Measurements from ENCODE around the gene NPTX1. TPM values are rescaled to one million over a fixed set of nuclear protein-coding genes. Genes with fewer than 3 reads are reported as not detected.

Gene NPTX1
- 1.5 and 4.9 TPM in 2 replicates for total RNA-seq

GRCh38 chr17:80475910-80476876, at the start of gene NPTX1:
Gene NPTX1 (minus strand): TSS chr17:80476607. CDS start chr17:80476446, 161 bp downstream.

Other genes starting within 250 kb of the NPTX1 start
- 98.4 and 149 TPM in 2 replicates for gene RNF213, start 215.8 kb downstream of the NPTX1 start, total RNA-seq
- 23.5 and 27.0 TPM in 2 replicates for gene ENDOV, start 61.4 kb downstream of the NPTX1 start, total RNA-seq
- gene RPTOR, start 68.2 kb upstream of the NPTX1 start, total RNA-seq = 26.5 and 33.6 TPM in 2 replicates